AG10803 (cell line): ENCODE results near the gene SCGB1A1.

Experiments
- DNase-seq: peaks from one replicate; pipeline ENCODE4 v3.0.0; 2010; ENCODE audit warnings: low read depth
- H3K4me3 ChIP-seq: 2 replicates; pipeline ENCODE4 v1.5.1; 2011; ENCODE audit warnings: mild to moderate bottlenecking, low read length, control low read depth
- CTCF ChIP-seq: conservative IDR thresholded peaks from 2 replicates; pipeline ENCODE4 v1.5.1; 2011; ENCODE audit warnings: mild to moderate bottlenecking, low read length, control low read depth, inconsistent platforms

Gene SCGB1A1

GRCh38 chr11:62411524-62411923 is 7.3 kb upstream of the SCGB1A1 start:
- TF ChIP-seq CTCF: no peak
- DNase-seq: no peak
- no peak overlapping the region for H3K4me3 ChIP-seq

GRCh38 chr11:62413060-62413696 is 5.7 kb upstream of the SCGB1A1 start:
- DNase-seq: no peak
- TF ChIP-seq CTCF: no peak
- no peak overlapping the region for H3K4me3 ChIP-seq

- no peak for TF ChIP-seq CTCF
- DNase-seq: no peak
- H3K4me3 ChIP-seq: no peak overlapping the region
These were observed 2.2 kb upstream of the SCGB1A1 start for GRCh38 chr11:62416596-62416995.

GRCh38 chr11:62418136-62418535 is 697 bp upstream of the SCGB1A1 start:
- no peak for DNase-seq
- no peak overlapping the region for H3K4me3 ChIP-seq
- no peak for TF ChIP-seq CTCF

- TF ChIP-seq CTCF: no peak
- no peak for DNase-seq
- no peak overlapping the region for H3K4me3 ChIP-seq
These were observed 589 bp downstream of the SCGB1A1 start for GRCh38 chr11:62419314-62419929.

- H3K4me3 ChIP-seq: no peak overlapping the region
- no peak for TF ChIP-seq CTCF
- no peak for DNase-seq
These were observed 1.1 kb downstream of the SCGB1A1 start for GRCh38 chr11:62419943-62420342.

GRCh38 chr11:62420882-62421281 is 2.0 kb downstream of the SCGB1A1 start:
- TF ChIP-seq CTCF: no peak
- H3K4me3 ChIP-seq: no peak overlapping the region
- no peak for DNase-seq
